ENCODE results near the gene COBL. TPM values are rescaled to one million over a fixed set of nuclear protein-coding genes. Genes with fewer than 3 reads are reported as not detected.
A peak's percentile ranks its signal among the peaks of the same experiment; 100 is the strongest.

The COBL gene
- total RNA-seq, 1 experiment from 2014 or later = 51.4 TPM

DNA sequence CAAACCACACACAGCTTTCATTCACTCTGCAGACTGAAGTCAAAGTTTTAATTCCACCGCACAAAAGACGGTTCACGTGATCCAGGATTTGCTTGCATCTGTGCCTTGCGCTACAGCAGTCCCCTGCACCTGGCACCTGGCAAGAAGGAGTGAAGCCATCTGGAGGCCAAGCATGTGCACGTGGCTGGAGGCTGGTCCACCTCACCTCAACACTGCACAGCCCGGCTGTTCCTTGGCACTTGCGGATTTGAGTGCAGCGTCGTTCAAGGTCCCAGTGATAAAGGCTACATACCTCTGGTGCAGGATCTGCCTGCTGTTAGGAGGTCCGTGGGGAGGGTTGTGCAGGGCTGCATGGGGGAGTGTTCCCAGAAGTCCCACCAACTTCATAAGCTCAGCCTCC lies 285.4 kb downstream of the COBL start:
- H2AFZ ChIP-seq = no peak overlapping the region
- H4K20me1 ChIP-seq (ENCODE audit: insufficient read depth) = no peaks in the 10 kb centered on the region
- H3K9me3 ChIP-seq (ENCODE audit: insufficient read depth, low read depth) = no peaks in the 10 kb centered on the region
- ChIA-PET CTCF (no interaction called here), POLR2A (ENCODE audit: unreplicated experiment) (no interaction called here)
- BruUV-seq (replicated peaks) = no TSS peak
- H3K36me3 ChIP-seq (ENCODE audit: low read depth) = no peaks in the 10 kb centered on the region
- H3K27ac ChIP-seq = no peak overlapping the region
- H3F3A ChIP-seq (ENCODE audit: insufficient read depth, low read depth) = peaks cover 31% of the 10 kb centered on the region; the same call in 1 of the 2 replicates
- no peak overlapping the region for H3K4me2 ChIP-seq
- intact Hi-C loops (cut with micrococcal nuclease; ENCODE audit: unreplicated experiment) = no loop called here
- no peaks in the 10 kb centered on the region for H3K79me2 ChIP-seq (ENCODE audit: low read depth)
- no peak for DNase-seq
- H3K27me3 ChIP-seq (ENCODE audit: insufficient read depth, low read depth) = no peaks in the 10 kb centered on the region
- H3K4me1 ChIP-seq (replicated peaks; ENCODE audit: insufficient read depth) = peaks cover 31% of the 10 kb centered on the region
- no peak overlapping the region for H3K4me3 ChIP-seq
- no peaks in the 10 kb centered on the region for H3K9me2 ChIP-seq (ENCODE audit: insufficient read depth)
- TF ChIP-seq, protein P1, sequence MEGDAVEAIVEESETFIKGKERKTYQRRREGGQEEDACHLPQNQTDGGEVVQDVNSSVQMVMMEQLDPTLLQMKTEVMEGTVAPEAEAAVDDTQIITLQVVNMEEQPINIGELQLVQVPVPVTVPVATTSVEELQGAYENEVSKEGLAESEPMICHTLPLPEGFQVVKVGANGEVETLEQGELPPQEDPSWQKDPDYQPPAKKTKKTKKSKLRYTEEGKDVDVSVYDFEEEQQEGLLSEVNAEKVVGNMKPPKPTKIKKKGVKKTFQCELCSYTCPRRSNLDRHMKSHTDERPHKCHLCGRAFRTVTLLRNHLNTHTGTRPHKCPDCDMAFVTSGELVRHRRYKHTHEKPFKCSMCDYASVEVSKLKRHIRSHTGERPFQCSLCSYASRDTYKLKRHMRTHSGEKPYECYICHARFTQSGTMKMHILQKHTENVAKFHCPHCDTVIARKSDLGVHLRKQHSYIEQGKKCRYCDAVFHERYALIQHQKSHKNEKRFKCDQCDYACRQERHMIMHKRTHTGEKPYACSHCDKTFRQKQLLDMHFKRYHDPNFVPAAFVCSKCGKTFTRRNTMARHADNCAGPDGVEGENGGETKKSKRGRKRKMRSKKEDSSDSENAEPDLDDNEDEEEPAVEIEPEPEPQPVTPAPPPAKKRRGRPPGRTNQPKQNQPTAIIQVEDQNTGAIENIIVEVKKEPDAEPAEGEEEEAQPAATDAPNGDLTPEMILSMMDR (conservative IDR thresholded peaks at IDR 0.05) = no peak
- TF ChIP-seq EZH2 (IDR thresholded peaks at IDR 0.05; ENCODE audit: low read depth) = no peak

DNA sequence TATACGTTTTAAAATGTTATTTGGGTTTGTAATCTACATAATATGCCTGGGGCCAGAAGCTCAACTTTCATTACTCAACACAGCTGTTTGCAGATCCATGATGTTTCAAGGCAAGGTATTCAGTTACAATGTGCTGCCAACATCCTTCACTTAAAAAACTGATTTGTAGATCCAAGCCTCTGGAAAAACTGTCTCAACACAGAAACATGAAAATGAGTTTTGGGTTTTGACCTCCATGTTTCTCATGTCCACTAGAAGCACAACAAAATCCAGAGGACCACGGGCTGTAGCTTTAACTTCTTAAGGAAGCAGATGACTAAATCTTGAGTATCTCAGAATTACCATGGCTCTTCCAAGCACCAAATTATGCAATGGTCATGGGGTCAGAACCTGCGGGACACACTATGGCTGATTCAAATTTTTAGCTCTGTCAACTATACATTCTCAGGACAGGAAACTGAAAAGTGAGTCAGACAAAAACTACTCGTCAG lies 286.9 kb downstream of the COBL start:
- no peaks in the 10 kb centered on the region for H3K27me3 ChIP-seq (ENCODE audit: insufficient read depth, low read depth)
- H3K36me3 ChIP-seq (ENCODE audit: low read depth) = no peaks in the 10 kb centered on the region
- H3K4me2 ChIP-seq = peak overlapping the region; percentile 15
- H3K4me1 ChIP-seq (replicated peaks; ENCODE audit: insufficient read depth) = peaks cover 26% of the 10 kb centered on the region
- H3K9me3 ChIP-seq (ENCODE audit: insufficient read depth, low read depth) = no peaks in the 10 kb centered on the region
- H3K79me2 ChIP-seq (ENCODE audit: low read depth) = no peaks in the 10 kb centered on the region
- peaks cover 26% of the 10 kb centered on the region; the same call in 1 of the 2 replicates for H3F3A ChIP-seq (ENCODE audit: insufficient read depth, low read depth)
- peak in 1 of 2 experiments; percentile 77 for DNase-seq
- intact Hi-C loops (cut with micrococcal nuclease; ENCODE audit: unreplicated experiment) = no loop called here
- H3K9me2 ChIP-seq (ENCODE audit: insufficient read depth) = no peaks in the 10 kb centered on the region
- BruUV-seq (replicated peaks) = no TSS peak
- H3K27ac ChIP-seq = peak overlapping the region; percentile 26
- CTCF ChIA-PET = no interaction called here
- no peak overlapping the region for H3K4me3 ChIP-seq
- no peak for TF ChIP-seq EZH2 (IDR thresholded peaks at IDR 0.05; ENCODE audit: low read depth)
- TF ChIP-seq, protein P1 (conservative IDR thresholded peaks at IDR 0.05) = no peak
- POLR2A ChIA-PET (ENCODE audit: unreplicated experiment) = interaction anchor here (0.8 kb wide), 1 partner anchor 241 kb away, joined by 5 read pairs; no protein-coding TSS in a partner anchor
- no peaks in the 10 kb centered on the region for H4K20me1 ChIP-seq (ENCODE audit: insufficient read depth)
- H2AFZ ChIP-seq = no peak overlapping the region

DNA sequence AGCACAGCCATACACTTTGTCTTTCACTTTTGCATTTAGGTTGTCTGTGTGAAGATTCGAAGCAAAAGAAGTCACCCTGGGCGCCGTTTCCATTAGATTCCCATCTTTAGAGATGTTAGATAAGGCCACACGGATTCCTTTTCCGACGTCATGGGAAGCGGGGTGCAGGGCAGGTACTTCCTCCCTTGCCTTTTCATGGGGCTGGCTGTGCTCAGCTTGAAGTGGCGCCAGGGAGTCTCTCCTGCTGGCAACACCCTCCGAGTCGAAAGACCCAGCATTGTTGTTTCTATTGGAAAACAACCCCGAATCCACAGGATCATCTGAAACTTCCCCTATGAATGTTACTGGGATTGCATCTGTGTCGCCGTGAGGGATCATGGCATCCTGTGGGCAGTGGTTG lies 287.5 kb downstream of the COBL start:
- Histone ChIP-seq H3K79me2 (ENCODE audit: low read depth) (no peaks in the 10 kb centered on the region), H3K4me2 (0 out of 2 replicates have a peak overlapping the region, but pooled peaks have one; percentile 15), H3K9me3 (ENCODE audit: insufficient read depth, low read depth) (no peaks in the 10 kb centered on the region), H3K27me3 (ENCODE audit: insufficient read depth, low read depth) (no peaks in the 10 kb centered on the region), H3F3A (ENCODE audit: insufficient read depth, low read depth) (peaks cover 23% of the 10 kb centered on the region; the same call in 1 of the 2 replicates), H3K36me3 (ENCODE audit: low read depth) (no peaks in the 10 kb centered on the region), H3K9me2 (ENCODE audit: insufficient read depth) (no peaks in the 10 kb centered on the region), H3K27ac (no peak overlapping the region), H3K4me1 (replicated peaks; ENCODE audit: insufficient read depth) (peaks cover 22% of the 10 kb centered on the region), H4K20me1 (ENCODE audit: insufficient read depth) (no peaks in the 10 kb centered on the region), H2AFZ (no peak overlapping the region), H3K4me3 (no peak overlapping the region)
- no peak for TF ChIP-seq EZH2 (IDR thresholded peaks at IDR 0.05; ENCODE audit: low read depth)
- TF ChIP-seq, protein P1 (conservative IDR thresholded peaks at IDR 0.05) = no peak
- BruUV-seq (replicated peaks) = no TSS peak
- DNase-seq = no peak
- intact Hi-C loops (cut with micrococcal nuclease; ENCODE audit: unreplicated experiment) = no loop called here
- ChIA-PET POLR2A (ENCODE audit: unreplicated experiment) (no interaction called here), CTCF (no interaction called here)
